Keratinocyte (primary cell): ENCODE measurements around the gene NME3. TPM values are rescaled to one million over a fixed set of nuclear protein-coding genes. Genes with fewer than 3 reads are reported as not detected.

Source experiments
- DNase-seq: peaks from one replicate; pipeline ENCODE4 v3.0.0-alpha.2; 2011; ENCODE audit warnings: low read depth, missing footprints, low spot score
- FAIRE-seq: peaks from 2 replicates; lab custom pipeline; 2011; peaks lifted over from hg19 to GRCh38; lab: Jason Lieb, UNC
- H2AFZ ChIP-seq: 2 replicates; pipeline ENCODE4 v1.6.0; 2012; ENCODE audit warnings: low read length, control low read depth, inconsistent platforms; ENCODE audit not compliant: control insufficient read depth
- H3K27ac ChIP-seq: 2 replicates; pipeline ENCODE4 v1.5.1; 2011; ENCODE audit warnings: low read length; ENCODE audit not compliant: control insufficient read depth, insufficient read depth
- H3K27me3 ChIP-seq: 3 replicates; pipeline ENCODE4 v1.6.0; 2011; ENCODE audit warnings: low read length; ENCODE audit not compliant: control insufficient read depth, insufficient read depth; ENCODE audit errors: extremely low read depth
- H3K36me3 ChIP-seq, 2 experiments: 2 replicates in 1 of 2; 3 replicates in 1 of 2; pipeline ENCODE4 v1.5.1; 2011; ENCODE audit warnings: low read length in 2 of 2, mild to moderate bottlenecking in 1 of 2; ENCODE audit not compliant: control insufficient read depth in 2 of 2, insufficient read depth in 2 of 2; ENCODE audit errors: extremely low read depth in 1 of 2
- H3K4me1 ChIP-seq: 3 replicates; pipeline ENCODE4 v1.5.1; 2011; ENCODE audit warnings: low read length; ENCODE audit not compliant: control insufficient read depth, insufficient read depth; ENCODE audit errors: extremely low read depth
- H3K4me2 ChIP-seq: 3 replicates; pipeline ENCODE4 v1.6.0; 2011; ENCODE audit warnings: low read depth, low read length; ENCODE audit not compliant: control insufficient read depth, insufficient read depth; ENCODE audit errors: extremely low read depth
- H3K4me3 ChIP-seq, 3 experiments: fragments of 200-600 bp in 1 of 3; sonication (generic) in 1 of 3; 2 replicates in 2 of 3; 3 replicates in 1 of 3; pipeline ENCODE4 v1.5.1; 2011 to 2016; ENCODE audit warnings: low read length in 3 of 3, mild to moderate bottlenecking in 3 of 3, control low read depth in 2 of 3, inconsistent platforms in 1 of 3, low read depth in 1 of 3, mixed read lengths in 1 of 3, mixed run types in 1 of 3, moderate library complexity in 1 of 3; ENCODE audit not compliant: control insufficient read depth in 2 of 3, insufficient read depth in 2 of 3; ENCODE audit errors: extremely low read depth in 1 of 3
- H3K79me2 ChIP-seq: 2 replicates; pipeline ENCODE4 v1.6.0; 2012; ENCODE audit warnings: low read length; ENCODE audit not compliant: control insufficient read depth, insufficient read depth
- H3K9ac ChIP-seq: 3 replicates; pipeline ENCODE4 v1.6.0; 2011; ENCODE audit warnings: low read length; ENCODE audit not compliant: control insufficient read depth, insufficient read depth; ENCODE audit errors: extremely low read depth
- H3K9me1 ChIP-seq: 3 replicates; pipeline ENCODE4 v1.6.0; 2011; ENCODE audit warnings: low read length; ENCODE audit not compliant: control insufficient read depth, insufficient read depth; ENCODE audit errors: extremely low read depth
- H3K9me3 ChIP-seq: 2 replicates; pipeline ENCODE4 v1.5.1; 2012; ENCODE audit warnings: low read depth, low read length; ENCODE audit not compliant: control insufficient read depth
- H4K20me1 ChIP-seq: 3 replicates; pipeline ENCODE4 v1.6.0; 2011; ENCODE audit warnings: low read length; ENCODE audit not compliant: control insufficient read depth, insufficient read depth; ENCODE audit errors: extremely low read depth
- EZH2 ChIP-seq: IDR thresholded peaks from one replicate; pipeline ENCODE4 v1.6.1; 2012; ENCODE audit warnings: inconsistent platforms, mild to moderate bottlenecking, low read length, moderate library complexity
- dilution Hi-C: fragments of 300-500 bp; cut with MboI; formaldehyde crosslinking; loops from one replicate; pipeline ENCODE4 v1.7.0; 2020; ENCODE audit warnings: low sequenced_read_pairs; ENCODE audit not compliant: extremely low pct_ligation_motif_present
- polyA plus RNA-seq, 5 experiments: library from polyadenylated mRNA; depleted of rRNA in 3 of 5; stranded (reverse) in 3 of 5; stranded (forward) in 1 of 5; unstranded in 1 of 5; fragments of >200 nt; gene quantifications; 1 replicate in 1 of 5; 2 replicates in 3 of 5; 3 replicates in 1 of 5; pipeline versions ENCODE4 v1.2.1 to v1.2.3, GENCODE V29; 2011 to 2012; ENCODE audit warnings: missing spikeins in 2 of 5, low read depth in 1 of 5, low replicate concordance in 1 of 5
- TF ChIP-seq, protein P1 (sequence below), 3 experiments: IDR thresholded peaks in 1 of 3; conservative IDR thresholded peaks in 1 of 3; optimal IDR thresholded peaks in 1 of 3; 2 replicates in 2 of 3; 3 replicates in 1 of 3; pipeline versions ENCODE3 to v1.5.1; 2011; ENCODE audit warnings: low read length in 3 of 3, mild to moderate bottlenecking in 3 of 3, moderate library complexity in 2 of 3, control low read depth in 1 of 3, inconsistent platforms in 1 of 3; ENCODE audit not compliant: insufficient read depth in 2 of 3; ENCODE audit errors: extremely low read depth in 1 of 3

The NME3 gene
- polyA plus RNA-seq, 1 donor (not counting 4 experiments of a cell fraction or from before 2014, with no cell fraction given) = 10.1 TPM

DNA sequence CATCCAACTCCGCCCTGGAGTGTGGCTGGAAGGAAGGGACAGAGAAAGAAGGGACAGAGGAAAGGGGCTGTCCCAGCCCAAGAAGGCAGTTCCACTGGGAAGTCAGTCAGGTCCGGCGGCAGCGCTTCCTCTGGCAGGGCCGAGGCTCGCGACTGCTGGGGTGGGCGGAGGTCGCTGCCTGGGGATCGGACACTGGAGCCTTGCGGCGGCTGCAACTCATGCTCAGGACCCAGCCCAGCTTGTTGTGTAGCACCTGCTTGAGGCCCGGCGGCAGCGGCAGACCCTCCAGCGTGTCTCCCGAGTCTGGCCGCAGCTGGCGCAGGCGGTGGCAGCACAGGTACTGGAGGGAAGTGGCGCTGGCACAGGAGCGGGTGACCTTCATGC is 5.6 kb upstream of the NME3 start:
- FAIRE-seq (no peak), DNase-seq (no peak)
- Histone ChIP-seq H2AFZ (no peak overlapping the region), H3K9ac (no peak overlapping the region), H3K27ac (no peak overlapping the region), H3K4me3 (no peak overlapping the region), H4K20me1 (peaks cover 2% of the 10 kb centered on the region), H3K4me1 (peaks cover 22% of the 10 kb centered on the region), H3K79me2 (peaks cover 32% of the 10 kb centered on the region), H3K9me1 (peaks cover 4% of the 10 kb centered on the region), H3K27me3 (no peaks in the 10 kb centered on the region), H3K9me3 (no peaks in the 10 kb centered on the region), H3K4me2 (no peak overlapping the region), H3K36me3 (peaks cover 3 to 16% of the 10 kb centered on the region in 2 experiments)
- TF ChIP-seq EZH2 = no peak
- TF ChIP-seq, protein P1, sequence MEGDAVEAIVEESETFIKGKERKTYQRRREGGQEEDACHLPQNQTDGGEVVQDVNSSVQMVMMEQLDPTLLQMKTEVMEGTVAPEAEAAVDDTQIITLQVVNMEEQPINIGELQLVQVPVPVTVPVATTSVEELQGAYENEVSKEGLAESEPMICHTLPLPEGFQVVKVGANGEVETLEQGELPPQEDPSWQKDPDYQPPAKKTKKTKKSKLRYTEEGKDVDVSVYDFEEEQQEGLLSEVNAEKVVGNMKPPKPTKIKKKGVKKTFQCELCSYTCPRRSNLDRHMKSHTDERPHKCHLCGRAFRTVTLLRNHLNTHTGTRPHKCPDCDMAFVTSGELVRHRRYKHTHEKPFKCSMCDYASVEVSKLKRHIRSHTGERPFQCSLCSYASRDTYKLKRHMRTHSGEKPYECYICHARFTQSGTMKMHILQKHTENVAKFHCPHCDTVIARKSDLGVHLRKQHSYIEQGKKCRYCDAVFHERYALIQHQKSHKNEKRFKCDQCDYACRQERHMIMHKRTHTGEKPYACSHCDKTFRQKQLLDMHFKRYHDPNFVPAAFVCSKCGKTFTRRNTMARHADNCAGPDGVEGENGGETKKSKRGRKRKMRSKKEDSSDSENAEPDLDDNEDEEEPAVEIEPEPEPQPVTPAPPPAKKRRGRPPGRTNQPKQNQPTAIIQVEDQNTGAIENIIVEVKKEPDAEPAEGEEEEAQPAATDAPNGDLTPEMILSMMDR (optimal IDR thresholded peaks at IDR 0.05 in 1 of 3, IDR thresholded peaks at IDR 0.05 in 1 of 3, conservative IDR thresholded peaks at IDR 0.05 in 1 of 3; ENCODE audit: extremely low read depth in 1 of 3, insufficient read depth in 2 of 3, low read length in 3 of 3) = no peak
- dilution Hi-C loops = no loop called here

DNA sequence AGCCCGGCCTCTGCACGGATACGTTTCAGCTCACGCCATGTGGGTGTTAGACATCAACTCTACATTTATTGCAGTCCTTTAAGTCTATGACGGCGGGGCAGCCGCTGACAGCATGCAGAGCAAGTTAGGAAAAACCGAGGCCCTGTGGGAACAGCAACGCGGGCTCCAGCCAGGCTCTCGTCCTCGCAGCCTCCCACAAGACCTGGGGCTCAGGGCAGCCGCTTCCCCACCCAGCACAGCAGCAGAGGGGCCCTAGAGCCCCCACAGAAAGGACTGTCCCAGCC is 5.3 kb upstream of the NME3 start:
- H3K4me1 ChIP-seq = peaks cover 25% of the 10 kb centered on the region
- H3K9me1 ChIP-seq = peaks cover 4% of the 10 kb centered on the region
- peaks cover 2% of the 10 kb centered on the region for H4K20me1 ChIP-seq
- H3K4me3 ChIP-seq = no peak overlapping the region
- peaks cover 35% of the 10 kb centered on the region for H3K79me2 ChIP-seq
- peaks cover 3 to 16% of the 10 kb centered on the region in 2 experiments for H3K36me3 ChIP-seq
- FAIRE-seq (no peak), DNase-seq (no peak)
- no peak for TF ChIP-seq EZH2
- TF ChIP-seq, protein P1 (optimal IDR thresholded peaks at IDR 0.05 in 1 of 3, IDR thresholded peaks at IDR 0.05 in 1 of 3, conservative IDR thresholded peaks at IDR 0.05 in 1 of 3; ENCODE audit: extremely low read depth in 1 of 3, insufficient read depth in 2 of 3, low read length in 3 of 3) = no peak
- no peak overlapping the region for H3K9ac ChIP-seq
- no peaks in the 10 kb centered on the region for H3K9me3 ChIP-seq
- H3K4me2 ChIP-seq = no peak overlapping the region
- no peaks in the 10 kb centered on the region for H3K27me3 ChIP-seq
- dilution Hi-C loops = no loop called here
- no peak overlapping the region for H2AFZ ChIP-seq
- H3K27ac ChIP-seq = no peak overlapping the region
